ENCODE data around the gene THAP4. TPM values are rescaled to one million over a fixed set of nuclear protein-coding genes. Genes with fewer than 3 reads are reported as not detected.
A peak's percentile ranks its signal among the peaks of the same experiment; 100 is the strongest.

THAP4 gene
- total and polyA plus RNA-seq, 2 of the 13 experiments (the other 11 are each of a cell fraction or from before 2014, with no cell fraction given), result 59.7 to 75.7 TPM

GRCh38 chr2:241609859-241610793, 26.8 kb downstream of the THAP4 start (continued):
- TF ChIP-seq ZNF776 (CRISPR knock-in tag; IDR thresholded peaks at IDR 0.05) (peak; percentile 48; the same call in 1 of the 2 replicates), GLI4 (CRISPR knock-in tag; IDR thresholded peaks at IDR 0.05; ENCODE audit: borderline replicate concordance) (no peak; the same call in 1 of the 2 replicates), JUN (CRISPR knock-in tag; IDR thresholded peaks at IDR 0.05) (0 out of 2 replicates have a peak, but pooled peaks have one; percentile 8), ZMYM2 (CRISPR knock-in tag; IDR thresholded peaks at IDR 0.05) (peak; percentile 72), ZNF563 (CRISPR knock-in tag; IDR thresholded peaks at IDR 0.05) (peak; percentile 95), ZNF766 (CRISPR knock-in tag; IDR thresholded peaks at IDR 0.05; ENCODE audit: borderline replicate concordance) (peak; percentile 66; the same call in 1 of the 2 replicates), ZNF280D (CRISPR knock-in tag; IDR thresholded peaks at IDR 0.05) (no peak), STAG1 (CRISPR knock-in tag; IDR thresholded peaks at IDR 0.05) (peak; percentile 70), EED (CRISPR knock-in tag; IDR thresholded peaks at IDR 0.05) (peak; percentile 94; the same call in 1 of the 2 replicates), ZNF674 (CRISPR knock-in tag; IDR thresholded peaks at IDR 0.05; ENCODE audit: low read depth) (peak; percentile 70; the same call in 1 of the 2 replicates), CCDC6 (CRISPR knock-in tag; IDR thresholded peaks at IDR 0.05) (peak; percentile 99), IRF9 (CRISPR knock-in tag; IDR thresholded peaks at IDR 0.05; ENCODE audit: borderline replicate concordance) (peak; percentile 92), BRD4 (CRISPR knock-in tag; IDR thresholded peaks at IDR 0.05) (0 out of 2 replicates have a peak, but pooled peaks have one; percentile 71), FOXA3 (CRISPR knock-in tag; IDR thresholded peaks at IDR 0.05) (peak; percentile 66), ZFP36L2 (CRISPR knock-in tag; IDR thresholded peaks at IDR 0.05) (0 out of 2 replicates have a peak, but pooled peaks have one; percentile 26), ZNF891 (CRISPR knock-in tag; IDR thresholded peaks at IDR 0.05) (peak; percentile 93), SIN3A (IDR thresholded peaks at IDR 0.05; ENCODE audit: borderline replicate concordance, low read depth, low read length) (peak; percentile 69; the same call in 1 of the 2 replicates), ZNF335 (CRISPR knock-in tag; IDR thresholded peaks at IDR 0.05) (no peak)
- TF ChIP-seq, protein P1, sequence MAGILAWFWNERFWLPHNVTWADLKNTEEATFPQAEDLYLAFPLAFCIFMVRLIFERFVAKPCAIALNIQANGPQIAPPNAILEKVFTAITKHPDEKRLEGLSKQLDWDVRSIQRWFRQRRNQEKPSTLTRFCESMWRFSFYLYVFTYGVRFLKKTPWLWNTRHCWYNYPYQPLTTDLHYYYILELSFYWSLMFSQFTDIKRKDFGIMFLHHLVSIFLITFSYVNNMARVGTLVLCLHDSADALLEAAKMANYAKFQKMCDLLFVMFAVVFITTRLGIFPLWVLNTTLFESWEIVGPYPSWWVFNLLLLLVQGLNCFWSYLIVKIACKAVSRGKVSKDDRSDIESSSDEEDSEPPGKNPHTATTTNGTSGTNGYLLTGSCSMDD (CRISPR knock-in tag; IDR thresholded peaks at IDR 0.05), result no peak
- TF ChIP-seq, protein P2, sequence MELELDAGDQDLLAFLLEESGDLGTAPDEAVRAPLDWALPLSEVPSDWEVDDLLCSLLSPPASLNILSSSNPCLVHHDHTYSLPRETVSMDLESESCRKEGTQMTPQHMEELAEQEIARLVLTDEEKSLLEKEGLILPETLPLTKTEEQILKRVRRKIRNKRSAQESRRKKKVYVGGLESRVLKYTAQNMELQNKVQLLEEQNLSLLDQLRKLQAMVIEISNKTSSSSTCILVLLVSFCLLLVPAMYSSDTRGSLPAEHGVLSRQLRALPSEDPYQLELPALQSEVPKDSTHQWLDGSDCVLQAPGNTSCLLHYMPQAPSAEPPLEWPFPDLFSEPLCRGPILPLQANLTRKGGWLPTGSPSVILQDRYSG (CRISPR knock-in tag; IDR thresholded peaks at IDR 0.05), result peak; percentile 89
- TF ChIP-seq, protein P3, sequence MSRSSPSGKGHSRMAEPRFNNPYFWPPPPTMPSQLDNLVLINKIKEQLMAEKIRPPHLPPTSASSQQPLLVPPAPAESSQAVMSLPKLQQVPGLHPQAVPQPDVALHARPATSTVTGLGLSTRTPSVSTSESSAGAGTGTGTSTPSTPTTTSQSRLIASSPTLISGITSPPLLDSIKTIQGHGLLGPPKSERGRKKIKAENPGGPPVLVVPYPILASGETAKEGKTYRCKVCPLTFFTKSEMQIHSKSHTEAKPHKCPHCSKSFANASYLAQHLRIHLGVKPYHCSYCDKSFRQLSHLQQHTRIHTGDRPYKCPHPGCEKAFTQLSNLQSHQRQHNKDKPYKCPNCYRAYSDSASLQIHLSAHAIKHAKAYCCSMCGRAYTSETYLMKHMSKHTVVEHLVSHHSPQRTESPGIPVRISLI (CRISPR knock-in tag; IDR thresholded peaks at IDR 0.05; ENCODE audit: borderline replicate concordance), result no peak
